Limb (tissue), 2 donors: ENCODE data around the gene POR.
A peak's percentile ranks its signal among the peaks of the same experiment; 100 is the strongest.
"Not testable (repeated sequence)": the region's sequence is repeated elsewhere in the genome, so short reads cannot be mapped to it uniquely, and the experiment has no call there.

Source experiments
- DNase-seq, 2 donors: peaks; one replicate each; pipeline ENCODE4 v3.0.0-alpha.2; 2016; ENCODE audit errors: extremely low spot score in 2 of 2

The POR gene

GRCh38 chr7:75988568-75989499 lies 73.9 kb downstream of the POR start:
- peak in 1 of 2 donors; percentile 32 for DNase-seq

- peak in 1 of 2 donors; percentile 36 for DNase-seq
These were observed 74.8 kb downstream of the POR start for GRCh38 chr7:75989500-75990388.

- DNase-seq = no peak
These were observed 76.7 kb downstream of the POR start for GRCh38 chr7:75991531-75992082.

GRCh38 chr7:75992083-75992755 lies 77.3 kb downstream of the POR start:
- peak in 1 of 2 donors; percentile 32 for DNase-seq

GRCh38 chr7:75993689-75994387 lies 78.9 kb downstream of the POR start:
- DNase-seq = peak; percentile 34 to 66

- DNase-seq = peak; percentile 94 to 97
These were observed 79.6 kb downstream of the POR start, which contains the start of gene TMEM120A for GRCh38 chr7:75994388-75995051. Gene TMEM120A (minus strand): TSS chr7:75994595. CDS start chr7:75994570, 25 bp downstream.

GRCh38 chr7:75995052-75995471 lies 80.1 kb downstream of the POR start:
- DNase-seq = peak in 1 of 2 donors; percentile 36

GRCh38 chr7:75995996-75996395 lies 81.0 kb downstream of the POR start:
- DNase-seq = no peak

- no peak for DNase-seq
These were observed 81.5 kb downstream of the POR start for GRCh38 chr7:75996476-75996875.

GRCh38 chr7:75998038-75998437 lies 83.1 kb downstream of the POR start:
- DNase-seq = no peak

- no peak for DNase-seq
These were observed 85.6 kb downstream of the POR start for GRCh38 chr7:76000566-76000965.

GRCh38 chr7:76002139-76002538 lies 87.2 kb downstream of the POR start:
- DNase-seq = no peak

GRCh38 chr7:76002822-76003221 lies 87.9 kb downstream of the POR start:
- DNase-seq = no peak

GRCh38 chr7:76003351-76003750 lies 88.4 kb downstream of the POR start:
- no peak for DNase-seq

- DNase-seq = not testable (repeated sequence)
These were observed 90.0 kb downstream of the POR start for GRCh38 chr7:76005004-76005403.

GRCh38 chr7:76008156-76008687 lies 93.3 kb downstream of the POR start:
- DNase-seq = no peak

- no peak for DNase-seq
These were observed 95.0 kb downstream of the POR start for GRCh38 chr7:76009672-76010600.

- peak in 1 of 2 donors; percentile 71 for DNase-seq
These were observed 96.5 kb downstream of the POR start for GRCh38 chr7:76011442-76011861.
